K562 (cell line): ENCODE data around the gene COX6A2. TPM values are rescaled to one million over a fixed set of nuclear protein-coding genes. Genes with fewer than 3 reads are reported as not detected.

Source experiments
- CREB1 ChIP-seq, 2 experiments: sonication (generic) in 1 of 2; formaldehyde crosslinking in 1 of 2; IDR thresholded peaks; 2 replicates each; pipeline versions ENCODE4 v1.6.1 to v1.8.0; 2012 to 2022; ENCODE audit warnings: inconsistent platforms in 1 of 2, mild to moderate bottlenecking in 1 of 2, missing genetic modification reagents in 1 of 2, moderate library complexity in 1 of 2
- CXXC5 ChIP-seq: fragments of 250-450 bp; sonication (Bioruptor Pico); IDR thresholded peaks from 2 replicates; pipeline ENCODE4 v1.8.0; 2022; ENCODE audit warnings: inconsistent platforms, mild to moderate bottlenecking, moderate library complexity
- EP300 ChIP-seq: IDR thresholded peaks from 2 replicates; pipeline ENCODE4 v1.6.1; 2012; ENCODE audit warnings: low read length, improper control_type of control experiment
- NR1H2 ChIP-seq: sonication (generic); formaldehyde crosslinking; IDR thresholded peaks from 2 replicates; pipeline ENCODE4 v1.4.0; 2020; ENCODE audit warnings: mild to moderate bottlenecking, missing genetic modification reagents
- RBM15 ChIP-seq: fragments of 200-400 bp; formaldehyde crosslinking; IDR thresholded peaks from 2 replicates; pipeline ENCODE4 v1.6.1; 2018; ENCODE audit warnings: mild to moderate bottlenecking, low read length, moderate library complexity; ENCODE audit not compliant: insufficient read depth
- ZNF175 ChIP-seq: fragments of 200-800 bp; sonication (Bioruptor generic); IDR thresholded peaks from 2 replicates; pipeline ENCODE4 v1.6.1; 2016; ENCODE audit warnings: low read depth, mild to moderate bottlenecking, missing genetic modification characterization, missing compliant biosample characterization
- polyA plus RNA-seq, 8 experiments: library from polyadenylated mRNA; depleted of rRNA in 4 of 8; stranded (reverse) in 5 of 8; unstranded in 3 of 8; fragments of >200 nt; fragmentation: Nextera tagmentation in 2 of 8; fragmentation: Illumina TruSeq in 1 of 8; extraction: Ambion mirVana in 2 of 8; extraction: Trizol in 1 of 8; gene quantifications; 2 replicates each; pipeline versions ENCODE4 v1.2.1 to v1.2.3, GENCODE V29; 2011 to 2014; ENCODE audit warnings: inconsistent platforms in 1 of 8, missing spikeins in 1 of 8
- total RNA-seq, 7 experiments: library from RNA; depleted of rRNA in 6 of 7; stranded (reverse); fragments of >200 nt in 6 of 7; fragmentation: Illumina TruSeq in 2 of 7; extraction: Trizol in 2 of 7; gene quantifications; 2 replicates each; pipeline versions ENCODE4 v1.2.1 to v1.2.3, GENCODE V29; 2011 to 2021; ENCODE audit warnings: low replicate concordance in 1 of 7
- TF ChIP-seq, protein P1 (sequence below), 2 experiments: fragments of 450-650 bp; IDR thresholded peaks; 2 replicates each; pipeline ENCODE4 v1.6.1; 2018; ENCODE audit warnings: mild to moderate bottlenecking in 2 of 2, low read depth in 1 of 2; ENCODE audit not compliant: partially characterized antibody in 2 of 2
- TF ChIP-seq, protein P2 (sequence below): fragments of 250-450 bp; sonication (Bioruptor Pico); IDR thresholded peaks from 2 replicates; pipeline ENCODE4 v1.8.0; 2021; ENCODE audit warnings: borderline replicate concordance, mild to moderate bottlenecking, moderate library complexity; ENCODE audit not compliant: poor library complexity, severe bottlenecking
- TF ChIP-seq, protein P3 (sequence below), 3 experiments: fragments of 200-800 bp in 1 of 3; fragments of 250-450 bp in 1 of 3; fragments of 450-650 bp in 1 of 3; sonication (Bioruptor Pico) in 1 of 3; sonication (Bioruptor generic) in 1 of 3; formaldehyde crosslinking in 1 of 3; IDR thresholded peaks; 2 replicates each; pipeline versions ENCODE4 v1.6.1 to v1.8.0; 2016 to 2022; ENCODE audit warnings: mild to moderate bottlenecking in 2 of 3, missing genetic modification characterization in 2 of 3, missing compliant biosample characterization in 1 of 3, moderate library complexity in 1 of 3

Gene COX6A2
- total and polyA plus RNA-seq, 9 of the 15 experiments (the other 6 are each of a cell fraction or from before 2014, with no cell fraction given), result not detected

DNA sequence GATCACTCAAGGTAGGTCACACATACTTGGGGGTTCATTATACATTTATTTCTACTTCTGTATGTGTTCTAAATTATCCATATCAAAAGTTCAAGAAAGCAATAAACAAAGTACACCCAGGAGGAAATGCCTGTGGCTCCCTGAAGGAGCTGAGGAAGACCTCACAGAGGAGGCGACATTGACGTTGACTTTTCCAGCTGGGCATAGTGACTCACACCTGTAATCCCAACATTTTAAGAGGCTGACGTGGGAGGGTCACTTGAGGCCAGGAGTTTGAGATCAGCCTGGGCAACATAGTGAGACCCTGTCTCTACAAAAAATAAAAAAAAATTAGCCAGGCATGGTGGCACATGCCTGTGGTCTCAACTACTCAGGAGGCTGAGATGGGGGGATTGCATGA, 18.7 kb downstream of the COX6A2 start (continued):
- TF ChIP-seq, protein P1, sequence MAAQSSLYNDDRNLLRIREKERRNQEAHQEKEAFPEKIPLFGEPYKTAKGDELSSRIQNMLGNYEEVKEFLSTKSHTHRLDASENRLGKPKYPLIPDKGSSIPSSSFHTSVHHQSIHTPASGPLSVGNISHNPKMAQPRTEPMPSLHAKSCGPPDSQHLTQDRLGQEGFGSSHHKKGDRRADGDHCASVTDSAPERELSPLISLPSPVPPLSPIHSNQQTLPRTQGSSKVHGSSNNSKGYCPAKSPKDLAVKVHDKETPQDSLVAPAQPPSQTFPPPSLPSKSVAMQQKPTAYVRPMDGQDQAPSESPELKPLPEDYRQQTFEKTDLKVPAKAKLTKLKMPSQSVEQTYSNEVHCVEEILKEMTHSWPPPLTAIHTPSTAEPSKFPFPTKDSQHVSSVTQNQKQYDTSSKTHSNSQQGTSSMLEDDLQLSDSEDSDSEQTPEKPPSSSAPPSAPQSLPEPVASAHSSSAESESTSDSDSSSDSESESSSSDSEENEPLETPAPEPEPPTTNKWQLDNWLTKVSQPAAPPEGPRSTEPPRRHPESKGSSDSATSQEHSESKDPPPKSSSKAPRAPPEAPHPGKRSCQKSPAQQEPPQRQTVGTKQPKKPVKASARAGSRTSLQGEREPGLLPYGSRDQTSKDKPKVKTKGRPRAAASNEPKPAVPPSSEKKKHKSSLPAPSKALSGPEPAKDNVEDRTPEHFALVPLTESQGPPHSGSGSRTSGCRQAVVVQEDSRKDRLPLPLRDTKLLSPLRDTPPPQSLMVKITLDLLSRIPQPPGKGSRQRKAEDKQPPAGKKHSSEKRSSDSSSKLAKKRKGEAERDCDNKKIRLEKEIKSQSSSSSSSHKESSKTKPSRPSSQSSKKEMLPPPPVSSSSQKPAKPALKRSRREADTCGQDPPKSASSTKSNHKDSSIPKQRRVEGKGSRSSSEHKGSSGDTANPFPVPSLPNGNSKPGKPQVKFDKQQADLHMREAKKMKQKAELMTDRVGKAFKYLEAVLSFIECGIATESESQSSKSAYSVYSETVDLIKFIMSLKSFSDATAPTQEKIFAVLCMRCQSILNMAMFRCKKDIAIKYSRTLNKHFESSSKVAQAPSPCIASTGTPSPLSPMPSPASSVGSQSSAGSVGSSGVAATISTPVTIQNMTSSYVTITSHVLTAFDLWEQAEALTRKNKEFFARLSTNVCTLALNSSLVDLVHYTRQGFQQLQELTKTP (IDR thresholded peaks at IDR 0.05; ENCODE audit: low read depth in 1 of 2, partially characterized antibody in 2 of 2), result no peak
- no peak for TF ChIP-seq EP300
- TF ChIP-seq, protein P2, sequence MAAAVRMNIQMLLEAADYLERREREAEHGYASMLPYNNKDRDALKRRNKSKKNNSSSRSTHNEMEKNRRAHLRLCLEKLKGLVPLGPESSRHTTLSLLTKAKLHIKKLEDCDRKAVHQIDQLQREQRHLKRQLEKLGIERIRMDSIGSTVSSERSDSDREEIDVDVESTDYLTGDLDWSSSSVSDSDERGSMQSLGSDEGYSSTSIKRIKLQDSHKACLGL, result no peak
- TF ChIP-seq RBM15, result no peak
- TF ChIP-seq, protein P3, sequence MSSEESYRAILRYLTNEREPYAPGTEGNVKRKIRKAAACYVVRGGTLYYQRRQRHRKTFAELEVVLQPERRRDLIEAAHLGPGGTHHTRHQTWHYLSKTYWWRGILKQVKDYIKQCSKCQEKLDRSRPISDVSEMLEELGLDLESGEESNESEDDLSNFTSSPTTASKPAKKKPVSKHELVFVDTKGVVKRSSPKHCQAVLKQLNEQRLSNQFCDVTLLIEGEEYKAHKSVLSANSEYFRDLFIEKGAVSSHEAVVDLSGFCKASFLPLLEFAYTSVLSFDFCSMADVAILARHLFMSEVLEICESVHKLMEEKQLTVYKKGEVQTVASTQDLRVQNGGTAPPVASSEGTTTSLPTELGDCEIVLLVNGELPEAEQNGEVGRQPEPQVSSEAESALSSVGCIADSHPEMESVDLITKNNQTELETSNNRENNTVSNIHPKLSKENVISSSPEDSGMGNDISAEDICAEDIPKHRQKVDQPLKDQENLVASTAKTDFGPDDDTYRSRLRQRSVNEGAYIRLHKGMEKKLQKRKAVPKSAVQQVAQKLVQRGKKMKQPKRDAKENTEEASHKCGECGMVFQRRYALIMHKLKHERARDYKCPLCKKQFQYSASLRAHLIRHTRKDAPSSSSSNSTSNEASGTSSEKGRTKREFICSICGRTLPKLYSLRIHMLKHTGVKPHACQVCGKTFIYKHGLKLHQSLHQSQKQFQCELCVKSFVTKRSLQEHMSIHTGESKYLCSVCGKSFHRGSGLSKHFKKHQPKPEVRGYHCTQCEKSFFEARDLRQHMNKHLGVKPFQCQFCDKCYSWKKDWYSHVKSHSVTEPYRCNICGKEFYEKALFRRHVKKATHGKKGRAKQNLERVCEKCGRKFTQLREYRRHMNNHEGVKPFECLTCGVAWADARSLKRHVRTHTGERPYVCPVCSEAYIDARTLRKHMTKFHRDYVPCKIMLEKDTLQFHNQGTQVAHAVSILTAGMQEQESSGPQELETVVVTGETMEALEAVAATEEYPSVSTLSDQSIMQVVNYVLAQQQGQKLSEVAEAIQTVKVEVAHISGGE (CRISPR knock-in tag; IDR thresholded peaks at IDR 0.05), result no peak
- no peak for TF ChIP-seq CXXC5
- no peak for TF ChIP-seq ZNF175
- TF ChIP-seq CREB1 (IDR thresholded peaks at IDR 0.05), result no peak
- no peak for TF ChIP-seq CREB1 (CRISPR knock-in tag; IDR thresholded peaks at IDR 0.05)
- no peak for TF ChIP-seq NR1H2
